Ascending aorta (tissue), 2 donors: Measurements from ENCODE around the gene CALY. TPM values are rescaled to one million over a fixed set of nuclear protein-coding genes. Genes with fewer than 3 reads are reported as not detected.
"Not testable (repeated sequence)": the region's sequence is repeated elsewhere in the genome, so short reads cannot be mapped to it uniquely, and the experiment has no call there.

ENCODE experiments used
- DNase-seq, 2 donors: peaks; one replicate each; pipeline ENCODE4 v3.0.0-alpha.2; 2019; ENCODE audit warnings: low spot score in 2 of 2
- H3K27ac ChIP-seq, 2 donors: fragments of 200-600 bp; sonication (generic); one replicate each; pipeline ENCODE4 v1.5.1; 2016 to 2017; ENCODE audit warnings: mild to moderate bottlenecking in 1 of 2
- H3K27me3 ChIP-seq: fragments of 200-600 bp; sonication (generic); one replicate; pipeline ENCODE4 v1.5.1; 2017
- H3K36me3 ChIP-seq, 2 donors: fragments of 200-600 bp; sonication (generic); one replicate each; pipeline ENCODE4 v1.5.1; 2016
- H3K4me1 ChIP-seq, 2 donors: fragments of 200-600 bp; sonication (generic); one replicate each; pipeline ENCODE4 v1.5.1; 2016 to 2017; ENCODE audit warnings: mild to moderate bottlenecking in 1 of 2
- H3K4me3 ChIP-seq, 2 donors: fragments of 200-600 bp; sonication (generic); one replicate each; pipeline ENCODE4 v1.5.1; 2016 to 2017; ENCODE audit warnings: mild to moderate bottlenecking in 1 of 2
- H3K9me3 ChIP-seq, 2 donors: fragments of 200-600 bp; sonication (generic); one replicate each; pipeline ENCODE4 v1.5.1; 2016
- intact Hi-C: fragments of 100-400 bp; cut with DNase I; formaldehyde crosslinking; loops from one replicate; pipeline ENCODE4 v1.15.1; 2023
- total RNA-seq: library from RNA; depleted of rRNA; stranded (reverse); fragments of >200 nt; gene quantifications from one replicate; pipeline ENCODE4 v1.1.0, GENCODE V29; 2016
- TF ChIP-seq, protein P1 (sequence below), 3 experiments: fragments of 200-600 bp in 2 of 3; fragments of 450-650 bp in 1 of 3; sonication (generic) in 2 of 3; IDR thresholded peaks; one replicate each; pipeline ENCODE4 v1.5.1; 2016 to 2019; ENCODE audit warnings: antibody characterized with exemption in 3 of 3, mild to moderate bottlenecking in 1 of 3, moderate library complexity in 1 of 3

Gene CALY
- total RNA-seq, 1 donor from 2014 or later, result not detected

DNA sequence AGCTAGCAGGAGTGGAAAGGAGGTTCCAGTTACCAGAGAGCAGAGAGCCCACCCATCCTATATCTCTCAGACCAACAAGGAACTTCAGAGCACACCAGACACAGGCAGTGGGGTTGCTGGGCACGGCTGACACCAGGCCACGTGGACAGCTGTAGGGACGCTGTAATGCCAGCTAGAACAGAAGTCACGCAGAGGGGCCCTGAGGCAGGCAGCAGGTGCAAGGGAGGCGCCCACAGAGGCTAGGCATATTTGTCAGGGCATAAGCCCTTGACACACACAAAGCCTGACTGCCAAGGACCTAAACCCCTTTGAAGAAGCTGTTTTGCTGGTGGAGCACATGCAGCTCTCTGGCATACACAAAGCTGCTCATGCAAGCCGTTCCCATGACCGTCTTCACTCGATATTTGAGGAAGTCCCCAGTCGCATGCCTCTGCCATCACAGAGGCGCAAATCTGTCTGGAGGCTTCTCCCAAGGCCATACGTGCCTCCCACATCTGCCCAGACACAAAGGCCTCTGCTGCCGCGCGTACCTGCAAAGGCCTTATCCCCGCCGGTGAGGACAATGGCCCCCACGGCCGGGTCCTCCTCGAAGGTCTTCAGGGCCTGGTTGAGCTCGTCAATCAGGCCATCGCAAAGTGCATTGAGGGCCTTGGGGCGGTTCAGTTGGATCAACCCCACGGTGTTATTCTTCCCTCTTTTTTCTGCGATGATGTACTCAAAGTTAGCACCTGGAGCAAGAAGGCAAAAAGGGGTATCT lies 33.5 kb upstream of the CALY start:
- Histone ChIP-seq H3K4me3 (no peak overlapping the region), H3K36me3 (peaks cover 36 to 47% of the 10 kb centered on the region in 2 donors), H3K27ac (no peak overlapping the region), H3K9me3 (no peaks in the 10 kb centered on the region), H3K27me3 (no peaks in the 10 kb centered on the region), H3K4me1 (peaks cover 0 to 8% of the 10 kb centered on the region in 2 donors)
- TF ChIP-seq, protein P1, sequence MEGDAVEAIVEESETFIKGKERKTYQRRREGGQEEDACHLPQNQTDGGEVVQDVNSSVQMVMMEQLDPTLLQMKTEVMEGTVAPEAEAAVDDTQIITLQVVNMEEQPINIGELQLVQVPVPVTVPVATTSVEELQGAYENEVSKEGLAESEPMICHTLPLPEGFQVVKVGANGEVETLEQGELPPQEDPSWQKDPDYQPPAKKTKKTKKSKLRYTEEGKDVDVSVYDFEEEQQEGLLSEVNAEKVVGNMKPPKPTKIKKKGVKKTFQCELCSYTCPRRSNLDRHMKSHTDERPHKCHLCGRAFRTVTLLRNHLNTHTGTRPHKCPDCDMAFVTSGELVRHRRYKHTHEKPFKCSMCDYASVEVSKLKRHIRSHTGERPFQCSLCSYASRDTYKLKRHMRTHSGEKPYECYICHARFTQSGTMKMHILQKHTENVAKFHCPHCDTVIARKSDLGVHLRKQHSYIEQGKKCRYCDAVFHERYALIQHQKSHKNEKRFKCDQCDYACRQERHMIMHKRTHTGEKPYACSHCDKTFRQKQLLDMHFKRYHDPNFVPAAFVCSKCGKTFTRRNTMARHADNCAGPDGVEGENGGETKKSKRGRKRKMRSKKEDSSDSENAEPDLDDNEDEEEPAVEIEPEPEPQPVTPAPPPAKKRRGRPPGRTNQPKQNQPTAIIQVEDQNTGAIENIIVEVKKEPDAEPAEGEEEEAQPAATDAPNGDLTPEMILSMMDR (IDR thresholded peaks at IDR 0.05), result no peak
- DNase-seq, result no peak
- intact Hi-C loops, result loop anchor here (5.0 to 10.0 kb wide), 2 partner anchors 38 to 1065 kb away; partner anchors contain the start of gene STK32C

DNA sequence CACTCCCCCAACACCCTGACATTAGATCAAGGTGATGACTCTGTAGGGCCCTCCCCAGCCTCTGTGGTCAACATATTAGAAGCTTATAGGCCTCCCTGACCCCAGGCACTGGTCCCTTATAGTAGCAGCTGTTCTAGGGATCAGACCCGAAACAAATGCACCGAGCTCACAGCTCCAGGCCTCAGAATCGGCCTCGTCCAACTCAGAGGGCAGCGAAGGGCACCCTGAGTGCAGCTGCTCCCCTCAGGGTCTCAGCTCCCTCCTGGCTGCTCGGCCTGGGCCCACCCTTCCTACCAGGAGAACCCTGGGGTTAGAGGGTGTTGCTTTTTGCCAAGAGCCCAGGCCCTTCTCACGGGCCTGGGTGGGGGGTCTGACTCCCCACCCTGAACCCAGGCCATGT lies 31.5 kb upstream of the CALY start:
- Histone ChIP-seq H3K27me3 (no peaks in the 10 kb centered on the region), H3K9me3 (no peaks in the 10 kb centered on the region), H3K36me3 (peaks cover 46 to 59% of the 10 kb centered on the region in 2 donors), H3K4me3 (no peak overlapping the region), H3K27ac (no peak overlapping the region), H3K4me1 (peaks cover 0 to 4% of the 10 kb centered on the region in 2 donors)
- TF ChIP-seq, protein P1 (IDR thresholded peaks at IDR 0.05), result no peak
- intact Hi-C loops, result no loop called here
- no peak for DNase-seq

DNA sequence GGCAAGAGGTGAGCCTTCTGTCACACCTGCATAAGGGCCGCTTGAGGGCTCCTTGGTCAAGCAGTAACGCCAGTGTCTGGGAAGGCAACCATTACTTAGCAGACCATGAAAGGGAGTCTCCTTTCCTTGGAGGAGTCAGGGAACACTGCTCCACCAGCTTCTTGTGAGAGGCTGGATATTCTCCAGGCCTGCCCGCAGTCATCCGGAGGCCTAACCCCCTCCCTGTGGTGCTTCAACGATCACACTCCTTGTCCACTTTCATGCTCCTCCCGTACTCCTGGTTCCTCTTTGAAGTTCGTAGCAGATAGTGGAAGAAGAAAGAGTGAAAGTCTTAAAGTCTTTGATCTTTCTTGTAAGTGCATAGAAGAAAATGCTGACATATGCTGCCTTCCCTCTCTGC lies 30.8 kb upstream of the CALY start:
- intact Hi-C loops, H3K27ac ChIP-seq, H3K27me3 ChIP-seq, DNase-seq, H3K4me3 ChIP-seq, H3K9me3 ChIP-seq, H3K4me1 ChIP-seq: not testable (repeated sequence)
- peaks cover 47 to 66% of the 10 kb centered on the region in 2 donors for H3K36me3 ChIP-seq

DNA sequence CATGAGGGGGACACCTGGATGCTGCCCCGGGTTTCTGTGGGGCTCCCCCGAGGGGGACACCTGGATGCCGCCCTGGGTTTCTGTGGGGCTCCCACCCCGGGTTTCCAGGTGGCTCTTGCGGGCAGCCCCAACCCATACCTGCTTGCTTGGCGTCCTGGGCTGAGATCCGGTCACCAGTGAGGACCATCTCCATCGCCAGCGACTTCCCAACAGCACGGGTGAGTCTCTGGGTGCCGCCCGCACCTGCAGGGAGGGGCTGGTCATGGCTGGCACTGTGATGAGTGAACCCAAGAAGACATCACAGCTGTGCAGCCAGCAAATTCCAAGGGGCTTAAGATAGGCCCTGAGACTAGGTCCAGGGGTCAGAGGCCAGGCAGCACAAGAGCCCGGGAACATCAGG lies 30.1 kb upstream of the CALY start:
- intact Hi-C loops, result no loop called here
- TF ChIP-seq, protein P1 (IDR thresholded peaks at IDR 0.05), result no peak
- Histone ChIP-seq H3K36me3 (peaks cover 48 to 71% of the 10 kb centered on the region in 2 donors), H3K27ac (no peak overlapping the region), H3K9me3 (no peaks in the 10 kb centered on the region), H3K27me3 (no peaks in the 10 kb centered on the region), H3K4me3 (no peak overlapping the region), H3K4me1 (no peaks in the 10 kb centered on the region)
- DNase-seq, result no peak

DNA sequence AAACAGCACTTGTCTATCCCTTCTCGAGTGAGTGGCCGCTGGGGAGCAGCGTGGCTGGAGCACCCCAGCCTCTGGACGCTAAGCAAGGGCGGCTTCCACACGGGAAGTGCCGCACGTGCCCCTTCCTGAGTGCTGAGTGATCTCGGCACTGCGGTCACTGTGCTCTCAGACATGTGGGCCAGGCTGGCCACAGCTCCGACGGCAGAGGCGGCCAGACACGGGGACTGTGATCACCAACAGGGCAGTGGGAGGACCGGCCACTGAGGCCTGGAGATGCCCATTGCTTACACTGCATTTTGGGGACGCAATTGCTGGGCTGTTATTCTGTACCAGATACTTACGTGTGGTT lies 29.4 kb upstream of the CALY start:
- H3K4me1 ChIP-seq, result no peaks in the 10 kb centered on the region
- H3K27ac ChIP-seq, result no peak overlapping the region
- no peak overlapping the region for H3K4me3 ChIP-seq
- H3K27me3 ChIP-seq, result no peaks in the 10 kb centered on the region
- peaks cover 48 to 71% of the 10 kb centered on the region in 2 donors for H3K36me3 ChIP-seq
- TF ChIP-seq, protein P1 (IDR thresholded peaks at IDR 0.05), result no peak
- intact Hi-C loops, result no loop called here
- DNase-seq, result no peak
- H3K9me3 ChIP-seq, result no peaks in the 10 kb centered on the region

DNA sequence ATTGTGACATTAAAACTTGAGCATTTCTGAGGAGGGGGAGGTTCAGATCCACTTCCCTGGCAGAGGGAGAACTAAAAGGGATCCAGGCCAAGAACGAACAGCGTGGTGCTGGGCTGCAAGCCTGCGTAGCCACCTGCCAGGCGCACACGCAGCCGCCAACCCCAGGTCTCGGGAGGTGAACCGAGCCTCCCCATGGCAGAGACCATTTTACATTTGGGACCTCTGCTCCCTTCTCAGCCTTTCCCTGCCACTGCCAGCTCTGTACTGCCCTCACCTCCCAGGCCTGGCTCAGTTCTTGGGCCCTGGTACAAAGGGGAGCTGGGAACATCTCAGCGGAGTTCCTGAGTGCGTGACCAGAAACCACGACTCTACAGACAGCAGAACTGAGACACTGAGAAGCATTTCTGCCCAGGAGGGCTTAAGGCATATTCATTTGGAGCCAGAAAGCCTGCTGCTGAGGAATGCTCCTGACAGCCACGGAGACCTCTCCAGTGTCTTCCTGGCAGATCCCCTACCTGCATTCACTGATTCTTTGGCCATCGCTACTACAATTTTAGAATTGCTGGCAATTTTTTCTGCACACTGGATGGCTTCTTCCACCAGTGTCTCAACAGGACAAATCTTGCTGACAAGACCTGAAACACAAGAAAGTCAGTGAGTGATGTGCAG lies 28.9 kb upstream of the CALY start:
- TF ChIP-seq, protein P1 (IDR thresholded peaks at IDR 0.05), result no peak
- H3K36me3 ChIP-seq, result peaks cover 48 to 69% of the 10 kb centered on the region in 2 donors
- no peak overlapping the region for H3K4me3 ChIP-seq
- no peaks in the 10 kb centered on the region for H3K27me3 ChIP-seq
- no peaks in the 10 kb centered on the region for H3K9me3 ChIP-seq
- no peak overlapping the region for H3K27ac ChIP-seq
- no peaks in the 10 kb centered on the region for H3K4me1 ChIP-seq
- intact Hi-C loops, result no loop called here
- no peak for DNase-seq
